Measurements from ENCODE around the gene WSB2. TPM values are rescaled to one million over a fixed set of nuclear protein-coding genes. Genes with fewer than 3 reads are reported as not detected.

The WSB2 gene
- total and polyA plus RNA-seq, 2 experiments from 2014 or later = 31.7 to 38.0 TPM

- Histone ChIP-seq H3K27me3 (no peaks in the 10 kb centered on the region), H3K4me1 (ENCODE audit: low read depth) (no peaks in the 10 kb centered on the region), H3K27ac (no peak overlapping the region), H3K4me3 (no peak overlapping the region), H3K36me3 (peaks cover 41% of the 10 kb centered on the region), H3K9me3 (ENCODE audit: low read depth) (no peaks in the 10 kb centered on the region)
- no peak for DNase-seq (ENCODE audit: low read depth in 1 of 2, low spot score in 1 of 2)
- no peak for TF ChIP-seq CTCF (IDR thresholded peaks at IDR 0.05; ENCODE audit: low read depth, low read length)
These were observed 22.8 kb downstream of the WSB2 start for GRCh38 chr12:118038137-118038536.

GRCh38 chr12:118036672-118037411 is 24.1 kb downstream of the WSB2 start:
- H3K4me1 ChIP-seq (ENCODE audit: low read depth) = no peaks in the 10 kb centered on the region
- H3K27ac ChIP-seq = no peak overlapping the region
- H3K36me3 ChIP-seq = peaks cover 43% of the 10 kb centered on the region
- no peaks in the 10 kb centered on the region for H3K9me3 ChIP-seq (ENCODE audit: low read depth)
- H3K27me3 ChIP-seq = no peaks in the 10 kb centered on the region
- TF ChIP-seq CTCF (IDR thresholded peaks at IDR 0.05; ENCODE audit: low read depth, low read length) = no peak
- no peak for DNase-seq (ENCODE audit: low read depth in 1 of 2, low spot score in 1 of 2)
- no peak overlapping the region for H3K4me3 ChIP-seq

- Histone ChIP-seq H3K36me3 (peaks cover 51% of the 10 kb centered on the region), H3K9me3 (ENCODE audit: low read depth) (no peaks in the 10 kb centered on the region), H3K4me3 (no peak overlapping the region), H3K27me3 (no peaks in the 10 kb centered on the region), H3K27ac (no peak overlapping the region), H3K4me1 (ENCODE audit: low read depth) (no peaks in the 10 kb centered on the region)
- no peak for TF ChIP-seq CTCF (IDR thresholded peaks at IDR 0.05; ENCODE audit: low read depth, low read length)
- DNase-seq (ENCODE audit: low read depth in 1 of 2, low spot score in 1 of 2) = peak in 1 of 2 donors; percentile 23
These were observed 25.6 kb downstream of the WSB2 start for GRCh38 chr12:118035190-118036041.

- Histone ChIP-seq H3K4me1 (ENCODE audit: low read depth) (no peaks in the 10 kb centered on the region), H3K36me3 (peaks cover 55% of the 10 kb centered on the region), H3K27me3 (no peaks in the 10 kb centered on the region), H3K4me3 (no peak overlapping the region), H3K9me3 (ENCODE audit: low read depth) (no peaks in the 10 kb centered on the region), H3K27ac (no peak overlapping the region)
- peak; percentile 46 for TF ChIP-seq CTCF (IDR thresholded peaks at IDR 0.05; ENCODE audit: low read depth, low read length)
- peak; percentile 44 to 58 for DNase-seq (ENCODE audit: low read depth in 1 of 2, low spot score in 1 of 2)
These were observed 26.4 kb downstream of the WSB2 start for GRCh38 chr12:118034429-118035189.

GRCh38 chr12:118033902-118034301 is 27.1 kb downstream of the WSB2 start:
- H3K9me3 ChIP-seq (ENCODE audit: low read depth) = no peaks in the 10 kb centered on the region
- H3K4me1 ChIP-seq (ENCODE audit: low read depth) = no peaks in the 10 kb centered on the region
- DNase-seq (ENCODE audit: low read depth in 1 of 2, low spot score in 1 of 2) = no peak
- H3K4me3 ChIP-seq = no peak overlapping the region
- H3K36me3 ChIP-seq = peaks cover 50% of the 10 kb centered on the region
- no peak for TF ChIP-seq CTCF (IDR thresholded peaks at IDR 0.05; ENCODE audit: low read depth, low read length)
- H3K27ac ChIP-seq = no peak overlapping the region
- H3K27me3 ChIP-seq = no peaks in the 10 kb centered on the region
